Mesenchymal stem cell (in vitro differentiated cells and primary cell): ENCODE results near the gene STAB2.

Experiments used
- DNase-seq: peaks from one replicate; pipeline ENCODE4 v3.0.0-alpha.2; 2013
- H2AFZ ChIP-seq: one replicate; pipeline ENCODE4 v1.6.1; 2013; ENCODE audit warnings: low read depth, mild to moderate bottlenecking, control low read depth, inconsistent platforms, low read length, moderate library complexity
- H2AK5ac ChIP-seq: 2 replicates; pipeline ENCODE4 v1.6.1; 2013; ENCODE audit warnings: low read length, moderate library complexity, mild to moderate bottlenecking, inconsistent platforms; ENCODE audit not compliant: severe bottlenecking
- H2BK120ac ChIP-seq: one replicate; pipeline ENCODE4 v1.6.1; 2013; ENCODE audit warnings: low read depth, mild to moderate bottlenecking, inconsistent platforms, low read length, moderate library complexity
- H2BK12ac ChIP-seq, 2 experiments: one replicate each; pipeline ENCODE4 v1.6.1; 2013; ENCODE audit warnings: inconsistent platforms in 2 of 2, low read length in 2 of 2, mild to moderate bottlenecking in 2 of 2, moderate library complexity in 2 of 2, control low read depth in 1 of 2
- H2BK15ac ChIP-seq: one replicate; pipeline ENCODE4 v1.6.1; 2013; ENCODE audit warnings: mild to moderate bottlenecking, low read depth, inconsistent platforms; ENCODE audit not compliant: poor library complexity, severe bottlenecking
- H2BK5ac ChIP-seq: 2 replicates; pipeline ENCODE4 v1.6.1; 2013; ENCODE audit warnings: low read depth, mild to moderate bottlenecking, low read length, control low read depth, inconsistent platforms; ENCODE audit not compliant: poor library complexity, severe bottlenecking
- H3K14ac ChIP-seq, 2 experiments: one replicate each; pipeline ENCODE4 v1.6.1; 2013; ENCODE audit warnings: inconsistent platforms in 2 of 2, low read length in 2 of 2, control low read depth in 1 of 2, mild to moderate bottlenecking in 1 of 2, moderate library complexity in 1 of 2
- H3K18ac ChIP-seq, 2 experiments: one replicate each; pipeline ENCODE4 v1.6.1; 2013; ENCODE audit warnings: inconsistent platforms in 2 of 2, low read length in 2 of 2, control low read depth in 1 of 2, low read depth in 1 of 2, mild to moderate bottlenecking in 1 of 2
- H3K23ac ChIP-seq, 2 experiments: one replicate each; pipeline ENCODE4 v1.6.1; 2013; ENCODE audit warnings: inconsistent platforms in 2 of 2, low read length in 2 of 2, mild to moderate bottlenecking in 2 of 2, moderate library complexity in 2 of 2, control low read depth in 1 of 2
- H3K27ac ChIP-seq: 2 replicates; pipeline ENCODE4 v1.5.1; 2013; ENCODE audit warnings: mild to moderate bottlenecking, moderate library complexity, low read length, control low read depth, inconsistent platforms; ENCODE audit not compliant: poor library complexity, severe bottlenecking
- H3K27me3 ChIP-seq, 2 experiments: 2 replicates each; pipeline versions ENCODE4 v1.6.1 to v1.7.0; 2013; ENCODE audit warnings: low read length in 2 of 2, mild to moderate bottlenecking in 2 of 2, moderate library complexity in 2 of 2, control low read depth in 1 of 2, inconsistent platforms in 1 of 2; ENCODE audit not compliant: control insufficient read depth in 1 of 2, insufficient read depth in 1 of 2
- H3K36me3 ChIP-seq, 2 experiments: 2 replicates each; pipeline versions ENCODE4 v1.6.1 to v1.7.0; 2013; ENCODE audit warnings: low read length in 2 of 2, control low read depth in 1 of 2, inconsistent platforms in 1 of 2, low read depth in 1 of 2, mild to moderate bottlenecking in 1 of 2; ENCODE audit not compliant: insufficient read depth in 2 of 2, control insufficient read depth in 1 of 2
- H3K4ac ChIP-seq, 2 experiments: one replicate each; pipeline ENCODE4 v1.6.1; 2013; ENCODE audit warnings: inconsistent platforms in 2 of 2, low read length in 2 of 2, mild to moderate bottlenecking in 2 of 2, moderate library complexity in 2 of 2, control low read depth in 1 of 2, low read depth in 1 of 2
- H3K4me1 ChIP-seq: 2 replicates; pipeline ENCODE4 v1.6.1; 2013; ENCODE audit warnings: low read depth, low read length, control low read depth; ENCODE audit not compliant: control insufficient read depth, insufficient read depth
- H3K4me2 ChIP-seq: 2 replicates; pipeline ENCODE4 v1.6.1; 2013; ENCODE audit warnings: low read length, mild to moderate bottlenecking, inconsistent platforms; ENCODE audit not compliant: poor library complexity, severe bottlenecking
- H3K4me3 ChIP-seq, 2 experiments: 2 replicates each; pipeline versions ENCODE4 v1.5.1 to v1.7.0; 2013; ENCODE audit warnings: low read length in 2 of 2, mild to moderate bottlenecking in 2 of 2, control low read depth in 1 of 2, low read depth in 1 of 2; ENCODE audit not compliant: insufficient read depth in 1 of 2
- H3K79me1 ChIP-seq: replicated peaks from 2 replicates; pipeline ENCODE4 v1.6.1; 2013; ENCODE audit warnings: mild to moderate bottlenecking, control low read depth, low read length, inconsistent platforms; ENCODE audit not compliant: poor library complexity, severe bottlenecking
- H3K9ac ChIP-seq: 2 replicates; pipeline ENCODE4 v1.7.0; 2013; ENCODE audit warnings: mild to moderate bottlenecking, low read length, moderate library complexity
- H3K9me3 ChIP-seq: 2 replicates; pipeline ENCODE4 v1.7.0; 2013; ENCODE audit warnings: mild to moderate bottlenecking, low read length; ENCODE audit not compliant: control insufficient read depth
- H4K8ac ChIP-seq: one replicate; pipeline ENCODE4 v1.6.1; 2013; ENCODE audit warnings: inconsistent platforms, mild to moderate bottlenecking, low read length, moderate library complexity
- H4K91ac ChIP-seq: one replicate; pipeline ENCODE4 v1.6.1; 2013; ENCODE audit warnings: mild to moderate bottlenecking, low read length, inconsistent platforms
- WGBS: methylation state at CpG from one replicate; pipeline ENCODE4 v1.1.7; 2013; ENCODE audit warnings: mixed read lengths; 5-methylcytosine and 5-hydroxymethylcytosine counted together

STAB2 gene

GRCh38 chr12:103546959-103547358, 40.1 kb upstream of the STAB2 start:
- H3K14ac ChIP-seq = no peak overlapping the region
- peaks cover 5 to 6% of the 10 kb centered on the region in 2 experiments for H3K27me3 ChIP-seq
- no peak overlapping the region for H2AFZ ChIP-seq
- no peak overlapping the region for H2BK15ac ChIP-seq
- no peaks in the 10 kb centered on the region for H3K9me3 ChIP-seq
- no peaks in the 10 kb centered on the region for H3K4me1 ChIP-seq
- H3K18ac ChIP-seq = no peak overlapping the region
- no peaks in the 10 kb centered on the region for H3K36me3 ChIP-seq
- H3K4me2 ChIP-seq = no peak overlapping the region
- H2BK120ac ChIP-seq = no peak overlapping the region
- no peak overlapping the region for H3K4ac ChIP-seq
- no peak overlapping the region for H2BK12ac ChIP-seq
- WGBS = 100% methylated on average over 1 of the region's 2 CpGs
- H4K8ac ChIP-seq = no peak overlapping the region
- no peak overlapping the region for H3K4me3 ChIP-seq
- H3K79me1 ChIP-seq = no peaks in the 10 kb centered on the region
- no peak for DNase-seq
- H2BK5ac ChIP-seq = no peak overlapping the region
- H3K27ac ChIP-seq = no peak overlapping the region
- H2AK5ac ChIP-seq = no peak overlapping the region
- H3K23ac ChIP-seq = no peak overlapping the region
- no peak overlapping the region for H3K9ac ChIP-seq
- H4K91ac ChIP-seq = no peak overlapping the region

GRCh38 chr12:103547376-103547775, 39.7 kb upstream of the STAB2 start:
- no peak overlapping the region for H3K23ac ChIP-seq

GRCh38 chr12:103547929-103548328, 39.1 kb upstream of the STAB2 start:
- Histone ChIP-seq H3K79me1 (no peaks in the 10 kb centered on the region), H3K18ac (no peak overlapping the region), H3K4me1 (no peaks in the 10 kb centered on the region), H3K36me3 (no peaks in the 10 kb centered on the region), H2BK15ac (no peak overlapping the region), H3K14ac (no peak overlapping the region), H4K8ac (no peak overlapping the region), H2BK120ac (no peak overlapping the region), H2BK5ac (no peak overlapping the region), H3K23ac (no peak overlapping the region), H3K9ac (no peak overlapping the region), H3K4ac (no peak overlapping the region), H2AK5ac (no peak overlapping the region), H2BK12ac (no peak overlapping the region), H3K4me2 (no peak overlapping the region), H3K27me3 (peaks cover 5 to 6% of the 10 kb centered on the region in 2 experiments), H3K9me3 (no peaks in the 10 kb centered on the region), H3K27ac (no peak overlapping the region), H4K91ac (no peak overlapping the region), H3K4me3 (no peak overlapping the region), H2AFZ (no peak overlapping the region)
- WGBS = 92% methylated on average over 2 of the region's 6 CpGs
- DNase-seq = no peak

More at GRCh38 chr12:103547376-103547775, 39.7 kb upstream of the STAB2 start:
- H3K79me1 ChIP-seq = no peaks in the 10 kb centered on the region
- H3K36me3 ChIP-seq = no peaks in the 10 kb centered on the region
- no peaks in the 10 kb centered on the region for H3K9me3 ChIP-seq
- H4K91ac ChIP-seq = no peak overlapping the region
- H3K4me2 ChIP-seq = no peak overlapping the region
- no peak overlapping the region for H3K4me3 ChIP-seq
- H3K18ac ChIP-seq = no peak overlapping the region
- no peak overlapping the region for H3K27ac ChIP-seq
- DNase-seq = no peak
- H2BK12ac ChIP-seq = no peak overlapping the region
- 90% methylated on average over 3 of the region's 3 CpGs for WGBS
- H2BK15ac ChIP-seq = no peak overlapping the region
- no peak overlapping the region for H2BK5ac ChIP-seq
- H3K4me1 ChIP-seq = no peaks in the 10 kb centered on the region
- H2AK5ac ChIP-seq = no peak overlapping the region
- no peak overlapping the region for H3K9ac ChIP-seq
- H4K8ac ChIP-seq = no peak overlapping the region
- no peak overlapping the region for H3K14ac ChIP-seq
- H3K27me3 ChIP-seq = peaks cover 5 to 6% of the 10 kb centered on the region in 2 experiments
- H3K4ac ChIP-seq = no peak overlapping the region
- no peak overlapping the region for H2BK120ac ChIP-seq
- H2AFZ ChIP-seq = no peak overlapping the region

- Histone ChIP-seq H3K4me1 (no peaks in the 10 kb centered on the region), H3K4ac (no peak overlapping the region), H3K4me2 (no peak overlapping the region), H3K23ac (no peak overlapping the region), H3K14ac (no peak overlapping the region), H3K27me3 (peaks cover 5 to 12% of the 10 kb centered on the region in 2 experiments), H2BK12ac (no peak overlapping the region), H2BK15ac (no peak overlapping the region), H3K36me3 (no peaks in the 10 kb centered on the region), H3K18ac (no peak overlapping the region), H2AK5ac (no peak overlapping the region), H2AFZ (no peak overlapping the region), H4K91ac (no peak overlapping the region), H3K9ac (no peak overlapping the region), H2BK5ac (no peak overlapping the region), H3K79me1 (no peaks in the 10 kb centered on the region), H3K4me3 (no peak overlapping the region), H3K9me3 (no peaks in the 10 kb centered on the region), H4K8ac (no peak overlapping the region), H3K27ac (no peak overlapping the region), H2BK120ac (no peak overlapping the region)
- peak; percentile 75 for DNase-seq
- WGBS = 38% methylated on average over 8 of the region's 10 CpGs
Measured at GRCh38 chr12:103548622-103549601, 38.2 kb upstream of the STAB2 start.
